ENCODE measurements around the gene PLD4. TPM values are rescaled to one million over a fixed set of nuclear protein-coding genes. Genes with fewer than 3 reads are reported as not detected.

PLD4 gene
- total RNA-seq (under 1 TPM in 2 of 4 donors, not detected in 2; 0.04 to 0.25 TPM), polyA plus RNA-seq (not detected)
- long read RNA-seq, donor 1: 0 reads
- long read RNA-seq, donor 2: 0 reads

- H3K36me3 ChIP-seq (ENCODE audit: insufficient read depth in 1 of 2, low read depth in 1 of 2): no peaks in the 10 kb centered on the region
- H3K9me3 ChIP-seq: no peaks in the 10 kb centered on the region
- no peak within 1 kb of the TSS for H3K4me3 ChIP-seq
- no peaks in the 10 kb centered on the region for H3K4me1 ChIP-seq
- WGBS, 3 donors: 69 to 78% (median 75%) methylated on average over 14 of the region's 14 CpGs
- no peak for DNase-seq
- peaks cover 0 to 10% (median 6%) of the 10 kb centered on the region in 3 donors for H3K27me3 ChIP-seq (ENCODE audit: insufficient read depth in 3 of 3, low read length in 2 of 3)
- ATAC-seq: no peak
- H3K27ac ChIP-seq: no peak within 1 kb of the TSS
- TF ChIP-seq, protein P1, sequence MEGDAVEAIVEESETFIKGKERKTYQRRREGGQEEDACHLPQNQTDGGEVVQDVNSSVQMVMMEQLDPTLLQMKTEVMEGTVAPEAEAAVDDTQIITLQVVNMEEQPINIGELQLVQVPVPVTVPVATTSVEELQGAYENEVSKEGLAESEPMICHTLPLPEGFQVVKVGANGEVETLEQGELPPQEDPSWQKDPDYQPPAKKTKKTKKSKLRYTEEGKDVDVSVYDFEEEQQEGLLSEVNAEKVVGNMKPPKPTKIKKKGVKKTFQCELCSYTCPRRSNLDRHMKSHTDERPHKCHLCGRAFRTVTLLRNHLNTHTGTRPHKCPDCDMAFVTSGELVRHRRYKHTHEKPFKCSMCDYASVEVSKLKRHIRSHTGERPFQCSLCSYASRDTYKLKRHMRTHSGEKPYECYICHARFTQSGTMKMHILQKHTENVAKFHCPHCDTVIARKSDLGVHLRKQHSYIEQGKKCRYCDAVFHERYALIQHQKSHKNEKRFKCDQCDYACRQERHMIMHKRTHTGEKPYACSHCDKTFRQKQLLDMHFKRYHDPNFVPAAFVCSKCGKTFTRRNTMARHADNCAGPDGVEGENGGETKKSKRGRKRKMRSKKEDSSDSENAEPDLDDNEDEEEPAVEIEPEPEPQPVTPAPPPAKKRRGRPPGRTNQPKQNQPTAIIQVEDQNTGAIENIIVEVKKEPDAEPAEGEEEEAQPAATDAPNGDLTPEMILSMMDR (IDR thresholded peaks at IDR 0.05): no peak
- intact Hi-C loops (cut with DNase I): no loop called here
Measured at GRCh38 chr14:104924421-104925213, at the start of gene PLD4. TSS of gene PLD4 (plus strand) at chr14:104924879. CDS start at chr14:104927141, 2,262 bp downstream.

DNA sequence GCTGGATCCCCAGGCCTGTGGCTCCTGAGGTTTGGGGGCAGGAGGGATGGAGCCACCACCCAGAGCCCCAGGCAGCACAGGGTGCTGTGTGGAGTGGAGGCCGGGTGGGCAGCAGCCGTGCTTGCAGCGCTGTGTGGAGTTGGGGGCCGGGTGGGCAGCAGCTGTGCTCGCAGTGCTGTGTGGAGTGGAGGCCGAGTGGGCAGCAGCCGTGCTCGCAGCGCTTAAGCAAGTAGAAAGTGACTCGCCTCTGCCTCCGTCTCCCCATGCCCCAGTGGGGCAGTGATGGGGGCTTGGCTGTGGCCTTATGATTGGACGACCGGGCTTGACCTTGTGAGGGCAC, 49.3 kb upstream of the PLD4 start:
- intact Hi-C loops (cut with DNase I): no loop called here
- Histone ChIP-seq H3K4me1 (peaks cover 5% of the 10 kb centered on the region), H3K4me3 (no peak overlapping the region), H3K27ac (no peak overlapping the region), H3K9me3 (no peaks in the 10 kb centered on the region), H3K36me3 (ENCODE audit: insufficient read depth in 1 of 2, low read depth in 1 of 2) (peaks cover 0 to 20% of the 10 kb centered on the region in 2 donors), H3K27me3 (ENCODE audit: insufficient read depth in 3 of 3, low read length in 2 of 3) (no peaks in the 10 kb centered on the region)
- no peak for ATAC-seq
- 95 to 96% (median 95%) methylated on average over 13 of the region's 13 CpGs for WGBS, 3 donors
- TF ChIP-seq, protein P1 (IDR thresholded peaks at IDR 0.05): no peak
- no peak for DNase-seq

DNA sequence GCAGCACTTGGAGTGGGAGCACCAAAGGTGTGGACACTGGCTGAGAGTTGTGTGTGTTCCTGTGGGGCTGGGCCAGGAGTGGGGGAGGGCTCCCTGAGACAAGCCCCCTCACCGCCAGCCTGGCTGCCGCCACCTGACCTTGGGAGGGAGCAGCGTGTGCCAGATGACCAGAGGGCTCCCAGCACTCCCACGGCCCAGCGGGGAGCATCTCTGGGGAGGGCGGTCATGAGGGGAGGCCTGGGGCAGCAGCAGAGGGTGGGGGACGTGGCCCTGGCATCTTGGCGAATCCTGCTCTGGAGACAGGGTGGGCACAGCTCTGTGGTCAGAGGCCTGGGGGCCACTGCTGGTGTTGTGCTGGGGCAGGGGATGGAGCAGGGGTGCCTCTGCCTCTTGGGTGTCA, 48.9 kb upstream of the PLD4 start:
- TF ChIP-seq, protein P1 (IDR thresholded peaks at IDR 0.05): no peak
- DNase-seq (peak; percentile 15 to 41), ATAC-seq (no peak)
- WGBS, 3 donors: 95 to 97% (median 96%) methylated on average over 4 to 8 of the region's 8 CpGs
- H3K27ac ChIP-seq: no peak overlapping the region
- H3K36me3 ChIP-seq (ENCODE audit: insufficient read depth in 1 of 2, low read depth in 1 of 2): peaks cover 0 to 24% of the 10 kb centered on the region in 2 donors
- no peaks in the 10 kb centered on the region for H3K27me3 ChIP-seq (ENCODE audit: insufficient read depth in 3 of 3, low read length in 2 of 3)
- H3K4me3 ChIP-seq: no peak overlapping the region
- intact Hi-C loops (cut with DNase I): no loop called here
- H3K4me1 ChIP-seq: peaks cover 7% of the 10 kb centered on the region
- H3K9me3 ChIP-seq: no peaks in the 10 kb centered on the region

DNA sequence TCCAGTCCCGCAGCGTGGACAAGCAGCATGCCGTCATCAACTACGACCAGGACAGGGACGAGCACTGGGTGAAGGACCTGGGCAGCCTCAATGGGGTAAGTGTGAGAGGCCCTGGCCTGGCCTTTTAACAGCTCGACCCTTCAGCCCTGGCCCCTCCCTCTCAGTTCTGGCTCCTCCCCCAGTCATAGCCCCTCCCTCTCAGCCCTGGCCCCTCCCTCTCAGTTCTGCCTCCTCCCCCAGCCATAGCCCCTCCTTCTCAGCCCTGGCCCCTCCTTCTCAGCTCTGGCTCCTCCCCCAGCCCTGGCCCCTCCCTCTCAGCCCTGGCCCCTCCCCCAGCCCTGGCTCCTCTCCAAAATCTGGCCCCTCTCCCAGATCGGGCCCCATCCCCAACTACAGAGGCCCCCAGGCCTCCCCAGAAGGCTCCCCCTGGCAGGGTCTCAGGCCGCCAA, 48.4 kb upstream of the PLD4 start:
- Histone ChIP-seq H3K4me1 (peaks cover 11% of the 10 kb centered on the region), H3K9me3 (no peaks in the 10 kb centered on the region), H3K4me3 (no peak overlapping the region), H3K27ac (no peak overlapping the region), H3K27me3 (ENCODE audit: insufficient read depth in 3 of 3, low read length in 2 of 3) (no peaks in the 10 kb centered on the region), H3K36me3 (ENCODE audit: insufficient read depth in 1 of 2, low read depth in 1 of 2) (peaks cover 0 to 24% of the 10 kb centered on the region in 2 donors)
- ATAC-seq: peak; percentile 50 to 84 (median 70)
- TF ChIP-seq, protein P1 (IDR thresholded peaks at IDR 0.05): no peak
- peak; percentile 18 to 61 for DNase-seq
- WGBS, 3 donors: 85 to 99% (median 87%) methylated on average over 7 to 8 of the region's 8 CpGs
- intact Hi-C loops (cut with DNase I): no loop called here

Measured in psoas muscle (tissue), 8 donors.